ENCODE measurements around the gene ZNF569. TPM values are rescaled to one million over a fixed set of nuclear protein-coding genes. Genes with fewer than 3 reads are reported as not detected.
A peak's percentile ranks its signal among the peaks of the same experiment; 100 is the strongest.

Gene ZNF569
- total and polyA plus RNA-seq, 2 of the 13 experiments (the other 11 are each of a cell fraction or from before 2014, with no cell fraction given) = 1.4 to 5.7 TPM

GRCh38 chr19:37466277-37466797 lies 907 bp downstream of the ZNF569 start:
- in situ Hi-C loops (cut with HindIII; ENCODE audit: extremely low pct_ligation_motif_present, low pct_unique_long_range_greater_than_20kb) (no loop called here), intact Hi-C loops (cut with micrococcal nuclease; ENCODE audit: unreplicated experiment) (loop anchor here (2.0 to 10.0 kb wide), 5 partner anchors 94 to 549 kb away; partner anchors contain the start of genes ZFP30, ZNF527, ZNF540 and ZNF568)
- Histone ChIP-seq H3K4me2 (ENCODE audit: low read depth, low read length) (peak overlapping the region; percentile 78), H3K9ac (ENCODE audit: insufficient read depth, low read depth, low read length) (peak overlapping the region; percentile 83), H2AFZ (ENCODE audit: low read length) (peak overlapping the region; percentile 70), H3K79me2 (ENCODE audit: insufficient read depth, low read length) (no peaks in the 10 kb centered on the region), H3K4me3 (replicated peaks in 1 of 3; ENCODE audit: insufficient read depth in 1 of 3, low read depth in 2 of 3, low read length in 3 of 3) (peak overlapping the region; percentile 76 to 97 (median 89)), H3K9me3 (ENCODE audit: low read length) (peaks cover 12% of the 10 kb centered on the region), H3K27me3 (ENCODE audit: control insufficient read depth in 1 of 2, insufficient read depth in 2 of 2, low read length in 2 of 2) (no peaks in the 10 kb centered on the region; a peak in 1 of 5 replicates), H3K27ac (ENCODE audit: extremely low read length, insufficient read depth, low read length) (peak overlapping the region; percentile 89), H3K36me3 (replicated peaks in 1 of 2; ENCODE audit: control insufficient read depth in 1 of 2, insufficient read depth in 2 of 2, low read length in 2 of 2) (peaks cover 0 to 21% of the 10 kb centered on the region in 2 experiments; a peak in 1 of 5 replicates), H3K4me1 (ENCODE audit: insufficient read depth, low read length) (peaks cover 30% of the 10 kb centered on the region), H4K20me1 (ENCODE audit: insufficient read depth, low read length) (no peaks in the 10 kb centered on the region)
- ATAC-seq (no peak), FAIRE-seq (no peak), DNase-seq (ENCODE audit: low spot score) (no peak)
- no peak for TF ChIP-seq RAD21 (CRISPR knock-in tag; IDR thresholded peaks at IDR 0.05)
- TF ChIP-seq SP140L (CRISPR knock-in tag; IDR thresholded peaks at IDR 0.05; ENCODE audit: borderline replicate concordance) = no peak
- peak; percentile 35; the same call in 1 of the 2 replicates for TF ChIP-seq ZBTB38 (CRISPR knock-in tag; IDR thresholded peaks at IDR 0.05)
- TF ChIP-seq ATF1 (CRISPR knock-in tag; IDR thresholded peaks at IDR 0.05) = no peak
- BruUV-seq (replicated peaks) = TSS peak; percentile 53
- POLR2A ChIA-PET = interaction anchor here (1.2 to 1.6 kb wide), 3 partner anchors 96 to 313 kb away, joined by 5 to 12 read pairs (median 6); partner anchors contain the start of genes ZNF527, ZNF540, ZNF571 and ZNF573
- CTCF ChIA-PET (ENCODE audit: low intra/inter-chr PET ratio, low total read pairs) = no interaction called here
- WGBS (ENCODE audit: low lambda C conversion rate) = 64% methylated on average over 25 of the region's 25 CpGs

GRCh38 chr19:37452500-37453245 lies 14.6 kb downstream of the ZNF569 start:
- H3K79me2 ChIP-seq (ENCODE audit: insufficient read depth, low read length) = no peaks in the 10 kb centered on the region
- ChIA-PET POLR2A (no interaction called here), CTCF (ENCODE audit: low intra/inter-chr PET ratio, low total read pairs) (no interaction called here)
- DNase-seq (ENCODE audit: low spot score) (no peak), FAIRE-seq (no peak), ATAC-seq (no peak)
- in situ Hi-C loops (cut with HindIII; ENCODE audit: extremely low pct_ligation_motif_present, low pct_unique_long_range_greater_than_20kb) (no loop called here), intact Hi-C loops (cut with micrococcal nuclease; ENCODE audit: unreplicated experiment) (no loop called here)
- no peak overlapping the region for H2AFZ ChIP-seq (ENCODE audit: low read length)
- 0 out of 5 replicates have a peak, but pooled peaks cover 0 to 1% of the 10 kb centered on the region in 2 experiments for H3K36me3 ChIP-seq (replicated peaks in 1 of 2; ENCODE audit: control insufficient read depth in 1 of 2, insufficient read depth in 2 of 2, low read length in 2 of 2)
- no peak overlapping the region for H3K27ac ChIP-seq (ENCODE audit: extremely low read length, insufficient read depth, low read length)
- no peak overlapping the region for H3K4me3 ChIP-seq (replicated peaks in 1 of 3; ENCODE audit: insufficient read depth in 1 of 3, low read depth in 2 of 3, low read length in 3 of 3)
- WGBS (ENCODE audit: low lambda C conversion rate) = 90% methylated on average over 4 of the region's 4 CpGs
- no peaks in the 10 kb centered on the region for H3K4me1 ChIP-seq (ENCODE audit: insufficient read depth, low read length)
- no peak overlapping the region for H3K4me2 ChIP-seq (ENCODE audit: low read depth, low read length)
- H4K20me1 ChIP-seq (ENCODE audit: insufficient read depth, low read length) = no peaks in the 10 kb centered on the region
- no peak overlapping the region for H3K9ac ChIP-seq (ENCODE audit: insufficient read depth, low read depth, low read length)
- H3K9me3 ChIP-seq (ENCODE audit: low read length) = peaks cover 99% of the 10 kb centered on the region
- no TSS peak for BruUV-seq (replicated peaks)
- H3K27me3 ChIP-seq (ENCODE audit: control insufficient read depth in 1 of 2, insufficient read depth in 2 of 2, low read length in 2 of 2) = no peaks in the 10 kb centered on the region
- TF ChIP-seq, protein P1, sequence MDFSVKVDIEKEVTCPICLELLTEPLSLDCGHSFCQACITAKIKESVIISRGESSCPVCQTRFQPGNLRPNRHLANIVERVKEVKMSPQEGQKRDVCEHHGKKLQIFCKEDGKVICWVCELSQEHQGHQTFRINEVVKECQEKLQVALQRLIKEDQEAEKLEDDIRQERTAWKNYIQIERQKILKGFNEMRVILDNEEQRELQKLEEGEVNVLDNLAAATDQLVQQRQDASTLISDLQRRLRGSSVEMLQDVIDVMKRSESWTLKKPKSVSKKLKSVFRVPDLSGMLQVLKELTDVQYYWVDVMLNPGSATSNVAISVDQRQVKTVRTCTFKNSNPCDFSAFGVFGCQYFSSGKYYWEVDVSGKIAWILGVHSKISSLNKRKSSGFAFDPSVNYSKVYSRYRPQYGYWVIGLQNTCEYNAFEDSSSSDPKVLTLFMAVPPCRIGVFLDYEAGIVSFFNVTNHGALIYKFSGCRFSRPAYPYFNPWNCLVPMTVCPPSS (IDR thresholded peaks at IDR 0.05) = no peak
- TF ChIP-seq, protein P2, sequence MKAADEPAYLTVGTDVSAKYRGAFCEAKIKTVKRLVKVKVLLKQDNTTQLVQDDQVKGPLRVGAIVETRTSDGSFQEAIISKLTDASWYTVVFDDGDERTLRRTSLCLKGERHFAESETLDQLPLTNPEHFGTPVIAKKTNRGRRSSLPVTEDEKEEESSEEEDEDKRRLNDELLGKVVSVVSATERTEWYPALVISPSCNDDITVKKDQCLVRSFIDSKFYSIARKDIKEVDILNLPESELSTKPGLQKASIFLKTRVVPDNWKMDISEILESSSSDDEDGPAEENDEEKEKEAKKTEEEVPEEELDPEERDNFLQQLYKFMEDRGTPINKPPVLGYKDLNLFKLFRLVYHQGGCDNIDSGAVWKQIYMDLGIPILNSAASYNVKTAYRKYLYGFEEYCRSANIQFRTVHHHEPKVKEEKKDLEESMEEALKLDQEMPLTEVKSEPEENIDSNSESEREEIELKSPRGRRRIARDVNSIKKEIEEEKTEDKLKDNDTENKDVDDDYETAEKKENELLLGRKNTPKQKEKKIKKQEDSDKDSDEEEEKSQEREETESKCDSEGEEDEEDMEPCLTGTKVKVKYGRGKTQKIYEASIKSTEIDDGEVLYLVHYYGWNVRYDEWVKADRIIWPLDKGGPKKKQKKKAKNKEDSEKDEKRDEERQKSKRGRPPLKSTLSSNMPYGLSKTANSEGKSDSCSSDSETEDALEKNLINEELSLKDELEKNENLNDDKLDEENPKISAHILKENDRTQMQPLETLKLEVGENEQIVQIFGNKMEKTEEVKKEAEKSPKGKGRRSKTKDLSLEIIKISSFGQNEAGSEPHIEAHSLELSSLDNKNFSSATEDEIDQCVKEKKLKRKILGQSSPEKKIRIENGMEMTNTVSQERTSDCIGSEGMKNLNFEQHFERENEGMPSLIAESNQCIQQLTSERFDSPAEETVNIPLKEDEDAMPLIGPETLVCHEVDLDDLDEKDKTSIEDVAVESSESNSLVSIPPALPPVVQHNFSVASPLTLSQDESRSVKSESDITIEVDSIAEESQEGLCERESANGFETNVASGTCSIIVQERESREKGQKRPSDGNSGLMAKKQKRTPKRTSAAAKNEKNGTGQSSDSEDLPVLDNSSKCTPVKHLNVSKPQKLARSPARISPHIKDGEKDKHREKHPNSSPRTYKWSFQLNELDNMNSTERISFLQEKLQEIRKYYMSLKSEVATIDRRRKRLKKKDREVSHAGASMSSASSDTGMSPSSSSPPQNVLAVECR (CRISPR knock-in tag; IDR thresholded peaks at IDR 0.05; ENCODE audit: borderline replicate concordance) = no peak
- no peak for TF ChIP-seq MEIS1 (CRISPR knock-in tag; IDR thresholded peaks at IDR 0.05; ENCODE audit: borderline replicate concordance)
- TF ChIP-seq ZNF737 (CRISPR knock-in tag; IDR thresholded peaks at IDR 0.05; ENCODE audit: borderline replicate concordance) = no peak
- TF ChIP-seq GABPB1 (CRISPR knock-in tag; IDR thresholded peaks at IDR 0.05) = no peak
- no peak for TF ChIP-seq ZNF264 (CRISPR knock-in tag; IDR thresholded peaks at IDR 0.05)

All from HepG2 (cell line).